Activated T-helper 17 cell treated with anti-CD3 and anti-CD28 coated beads, Interleukin-2, amount 50 U/mL, for 72 hours (primary cell): Measurements from ENCODE around the gene KCNH4. TPM values are rescaled to one million over a fixed set of nuclear protein-coding genes. Genes with fewer than 3 reads are reported as not detected.
A peak's percentile ranks its signal among the peaks of the same experiment; 100 is the strongest.
"Not testable (repeated sequence)": the region's sequence is repeated elsewhere in the genome, so short reads cannot be mapped to it uniquely, and the experiment has no call there.

ENCODE experiments used
- ATAC-seq: fragments of 150-1000 bp; cut with Tn5 transposase; replicated peaks from 2 replicates; pipeline ENCODE4 v1.10.0; 2021; ENCODE audit warnings: mild to moderate bottlenecking, moderate library complexity
- H3K27ac Mint-ChIP-seq: one replicate; pipeline ENCODE4 v1.8.0; 2022; ENCODE audit warnings: mixed read lengths
- H3K27me3 Mint-ChIP-seq: one replicate; pipeline ENCODE4 v1.8.0; 2022; ENCODE audit warnings: mixed read lengths
- H3K36me3 Mint-ChIP-seq: one replicate; pipeline ENCODE4 v1.8.0; 2022; ENCODE audit warnings: low read depth, mild to moderate bottlenecking, mixed read lengths
- H3K4me1 Mint-ChIP-seq: one replicate; pipeline ENCODE4 v1.8.0; 2022; ENCODE audit warnings: mixed read lengths
- H3K4me3 Mint-ChIP-seq: one replicate; pipeline ENCODE4 v1.8.0; 2022; ENCODE audit warnings: mild to moderate bottlenecking, mixed read lengths
- H3K9me3 Mint-ChIP-seq: one replicate; pipeline ENCODE4 v1.8.0; 2022; ENCODE audit warnings: mixed read lengths
- total RNA-seq, 2 donors: library from RNA; stranded (reverse); gene quantifications; one replicate each; pipeline ENCODE4 v1.2.3, GENCODE V29; 2022

Gene KCNH4
- under 1 TPM; 0.95 to 0.99 TPM for total RNA-seq

- Mint-ChIP-seq H3K36me3 (no peaks in the 10 kb centered on the region), H3K27me3 (no peaks in the 10 kb centered on the region), H3K4me3 (peak within 1 kb of the TSS; percentile 85), H3K27ac (no peak within 1 kb of the TSS), H3K4me1 (peaks cover 26% of the 10 kb centered on the region), H3K9me3 (no peaks in the 10 kb centered on the region)
- peak; percentile 60 for ATAC-seq
Measured at GRCh38 chr17:42180922-42181850, at the start of gene KCNH4. Gene KCNH4 (minus strand): TSS chr17:42181142. CDS start chr17:42180945, 197 bp downstream.

- Mint-ChIP-seq H3K9me3 (no peaks in the 10 kb centered on the region), H3K36me3 (peaks cover 93% of the 10 kb centered on the region), H3K4me1 (peaks cover 9% of the 10 kb centered on the region), H3K4me3 (no peak overlapping the region), H3K27ac (peak overlapping the region; percentile 8), H3K27me3 (no peaks in the 10 kb centered on the region)
- ATAC-seq, result peak; percentile 83
Measured at GRCh38 chr17:42230225-42230624, 49.3 kb upstream of the KCNH4 start.

DNA sequence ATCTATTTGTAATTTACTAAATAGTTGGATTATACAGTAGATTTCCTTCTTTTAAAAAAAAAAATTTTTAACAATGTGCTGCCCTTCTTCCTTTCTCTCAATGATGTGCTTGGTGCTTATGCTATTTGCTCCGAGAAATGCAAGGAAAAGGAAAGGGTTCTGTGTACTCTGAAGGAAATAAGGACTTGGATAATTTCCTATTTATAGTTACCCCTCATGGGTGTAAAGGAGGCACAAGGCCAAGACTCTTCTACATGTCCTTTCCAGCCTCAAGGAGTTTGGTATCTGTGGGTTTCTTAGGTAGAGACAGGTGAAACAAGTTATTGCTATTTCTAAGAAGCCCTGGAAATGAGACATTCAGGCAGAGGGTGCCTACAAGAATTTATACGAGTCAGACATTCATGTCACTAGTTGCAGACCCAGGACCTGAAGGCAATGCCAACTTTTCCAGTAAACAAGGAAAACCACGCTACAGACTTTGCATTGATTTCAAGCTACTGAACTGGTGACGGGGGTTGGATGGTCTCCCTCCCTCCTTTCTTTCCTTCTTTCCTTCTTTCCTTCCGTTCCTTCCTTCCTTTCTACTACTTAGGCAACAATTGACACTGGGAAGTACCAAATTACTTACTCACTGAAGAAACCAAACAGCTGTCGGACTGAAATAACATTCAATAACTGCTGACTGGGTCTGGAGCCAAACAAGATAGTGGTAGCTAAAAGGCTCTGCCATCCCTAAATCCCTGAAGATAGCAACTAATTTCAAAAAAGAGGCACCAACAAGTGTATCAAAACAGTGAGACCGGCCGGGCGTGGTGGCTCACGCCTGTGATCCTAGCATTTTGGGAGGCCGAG, 47.1 kb upstream of the KCNH4 start:
- Mint-ChIP-seq H3K27me3 (no peaks in the 10 kb centered on the region), H3K4me3 (peak overlapping the region; percentile 2), H3K27ac (peak overlapping the region; percentile 23), H3K9me3 (no peaks in the 10 kb centered on the region), H3K36me3 (peaks cover 97% of the 10 kb centered on the region), H3K4me1 (peaks cover 6% of the 10 kb centered on the region)
- ATAC-seq, result peak; percentile 16

- Mint-ChIP-seq H3K27me3 (no peaks in the 10 kb centered on the region), H3K9me3 (no peaks in the 10 kb centered on the region), H3K4me1 (peaks cover 11% of the 10 kb centered on the region), H3K27ac (no peak overlapping the region), H3K4me3 (no peak overlapping the region), H3K36me3 (peaks cover 99% of the 10 kb centered on the region)
- no peak for ATAC-seq
Measured at GRCh38 chr17:42225646-42226045, 44.7 kb upstream of the KCNH4 start.

GRCh38 chr17:42224651-42225050, 43.7 kb upstream of the KCNH4 start:
- H3K27me3 Mint-ChIP-seq, result no peaks in the 10 kb centered on the region
- H3K27ac Mint-ChIP-seq, result peak overlapping the region; percentile 59
- peaks cover 11% of the 10 kb centered on the region for H3K4me1 Mint-ChIP-seq
- H3K9me3 Mint-ChIP-seq, result no peaks in the 10 kb centered on the region
- no peak for ATAC-seq
- no peak overlapping the region for H3K4me3 Mint-ChIP-seq
- peaks cover 96% of the 10 kb centered on the region for H3K36me3 Mint-ChIP-seq

DNA sequence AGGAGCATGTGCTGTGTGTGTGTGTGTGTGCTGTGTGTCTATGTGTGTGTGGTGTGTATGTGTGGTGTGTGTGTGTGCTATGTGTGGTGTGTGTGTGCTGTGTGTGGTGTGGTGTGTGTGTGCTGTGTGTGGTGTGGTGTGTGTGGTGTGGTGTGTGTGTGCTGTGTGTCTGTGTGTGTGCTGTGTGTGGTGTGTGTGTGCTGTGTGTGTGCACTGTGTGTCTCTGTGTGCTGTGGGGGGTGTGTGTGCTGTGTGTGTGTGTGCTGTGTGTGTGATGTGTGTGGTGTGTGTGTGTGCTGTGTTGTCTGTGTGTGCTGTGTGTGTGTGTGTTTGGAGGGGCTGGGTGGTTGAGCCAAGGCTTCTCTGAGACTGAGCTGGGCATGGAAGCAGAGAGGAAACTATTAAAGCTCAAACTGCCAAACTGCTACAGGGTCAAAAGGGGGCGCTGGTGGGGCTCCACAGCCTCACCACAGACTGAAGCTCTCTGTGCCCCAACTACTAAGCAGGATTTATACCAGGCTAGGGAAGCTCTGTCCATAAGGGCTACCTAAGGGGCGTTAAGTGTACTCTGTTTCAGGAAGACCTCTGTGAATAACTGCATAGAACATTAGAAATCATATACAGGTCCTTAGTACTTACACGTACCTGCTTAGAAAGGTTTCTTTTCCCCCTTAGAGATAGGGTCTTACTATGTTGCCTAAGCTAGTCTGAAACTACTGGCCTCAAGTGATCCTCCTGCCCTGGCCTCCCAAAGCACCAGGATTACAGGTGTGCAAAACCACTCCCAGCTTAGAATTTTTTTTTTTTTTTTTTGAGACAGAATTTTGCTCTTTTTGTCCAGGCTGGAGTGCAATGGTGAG, 41.2 kb upstream of the KCNH4 start:
- Mint-ChIP-seq H3K36me3 (peaks cover 89% of the 10 kb centered on the region), H3K4me3 (no peak overlapping the region), H3K4me1 (peaks cover 5% of the 10 kb centered on the region), H3K27ac (peak overlapping the region; percentile 84), H3K27me3 (no peaks in the 10 kb centered on the region), H3K9me3 (no peaks in the 10 kb centered on the region)
- ATAC-seq, result peak; percentile 86

DNA sequence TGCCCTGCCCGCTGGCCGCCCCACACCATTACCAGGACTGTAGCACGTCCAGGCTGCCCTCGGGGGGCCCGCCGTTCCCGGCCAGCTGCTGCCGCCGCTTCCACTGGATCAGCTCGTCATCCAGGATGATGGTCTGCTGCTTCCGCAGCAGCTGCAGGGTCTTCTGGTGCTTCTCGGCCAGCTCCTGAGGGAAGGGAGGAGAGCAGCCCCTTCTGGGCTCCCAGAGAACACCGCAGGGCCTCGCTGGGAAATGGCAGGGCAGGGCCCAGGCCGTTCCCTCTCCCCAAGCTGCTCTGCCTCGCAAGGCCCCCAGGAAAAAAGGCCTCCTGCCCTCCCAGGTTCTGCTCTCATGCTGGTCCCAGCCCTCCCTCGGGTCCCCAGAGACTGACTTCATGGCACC, 38.3 kb upstream of the KCNH4 start:
- not testable (repeated sequence) for ATAC-seq, H3K27ac Mint-ChIP-seq, H3K27me3 Mint-ChIP-seq, H3K9me3 Mint-ChIP-seq, H3K4me3 Mint-ChIP-seq, H3K4me1 Mint-ChIP-seq
- H3K36me3 Mint-ChIP-seq, result peaks cover 89% of the 10 kb centered on the region

- no peaks in the 10 kb centered on the region for H3K9me3 Mint-ChIP-seq
- peaks cover 96% of the 10 kb centered on the region for H3K36me3 Mint-ChIP-seq
- no peaks in the 10 kb centered on the region for H3K27me3 Mint-ChIP-seq
- H3K4me3 Mint-ChIP-seq, result no peak overlapping the region
- ATAC-seq, result no peak
- no peak overlapping the region for H3K27ac Mint-ChIP-seq
- no peaks in the 10 kb centered on the region for H3K4me1 Mint-ChIP-seq
Measured at GRCh38 chr17:42214156-42214555, 33.2 kb upstream of the KCNH4 start.

DNA sequence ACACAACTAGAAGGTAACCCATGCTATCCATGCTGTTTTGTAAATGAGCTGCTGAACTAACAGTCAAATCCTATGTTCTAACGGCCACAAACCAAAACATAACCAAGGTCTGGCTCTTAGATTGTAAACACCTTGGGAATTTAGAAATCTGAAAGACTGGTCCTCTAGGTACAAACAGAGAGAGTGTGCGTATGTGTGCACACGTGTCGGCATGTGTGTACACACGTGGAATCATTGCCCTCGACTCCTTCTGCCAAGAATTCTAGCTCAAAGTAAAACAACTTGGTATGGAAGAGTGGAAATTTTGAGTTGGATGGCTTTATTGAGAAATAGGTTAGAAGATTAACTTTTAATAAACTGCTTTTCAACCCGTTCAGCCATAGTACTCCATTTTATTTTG, 31.4 kb upstream of the KCNH4 start:
- H3K27ac Mint-ChIP-seq, result no peak overlapping the region
- H3K36me3 Mint-ChIP-seq, result peaks cover 99% of the 10 kb centered on the region
- H3K27me3 Mint-ChIP-seq, result no peaks in the 10 kb centered on the region
- no peak overlapping the region for H3K4me3 Mint-ChIP-seq
- no peaks in the 10 kb centered on the region for H3K4me1 Mint-ChIP-seq
- H3K9me3 Mint-ChIP-seq, result no peaks in the 10 kb centered on the region
- no peak for ATAC-seq

DNA sequence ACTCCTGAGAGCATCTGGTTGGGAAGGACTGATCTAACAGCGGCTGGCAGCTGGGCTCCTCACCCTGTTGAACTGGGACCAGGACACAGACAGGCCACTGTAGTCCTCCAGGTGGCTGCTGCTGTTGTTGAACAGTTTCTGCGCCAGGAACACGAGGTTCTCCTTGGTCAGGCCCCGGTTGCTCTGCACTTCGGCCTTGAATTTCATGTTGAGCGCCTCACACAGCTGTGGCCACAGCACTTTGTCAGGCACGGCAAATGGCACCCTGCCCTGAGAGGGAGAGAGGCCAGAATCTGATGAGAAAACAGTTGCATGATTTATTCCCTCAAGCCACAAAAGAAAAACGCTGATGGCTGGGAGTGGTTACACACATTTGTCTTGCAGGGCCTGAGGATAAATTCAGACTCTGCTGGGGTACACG, 31.0 kb upstream of the KCNH4 start:
- not testable (repeated sequence) for H3K4me1 Mint-ChIP-seq, H3K4me3 Mint-ChIP-seq, ATAC-seq, H3K27ac Mint-ChIP-seq, H3K27me3 Mint-ChIP-seq, H3K9me3 Mint-ChIP-seq
- peaks cover 99% of the 10 kb centered on the region for H3K36me3 Mint-ChIP-seq

DNA sequence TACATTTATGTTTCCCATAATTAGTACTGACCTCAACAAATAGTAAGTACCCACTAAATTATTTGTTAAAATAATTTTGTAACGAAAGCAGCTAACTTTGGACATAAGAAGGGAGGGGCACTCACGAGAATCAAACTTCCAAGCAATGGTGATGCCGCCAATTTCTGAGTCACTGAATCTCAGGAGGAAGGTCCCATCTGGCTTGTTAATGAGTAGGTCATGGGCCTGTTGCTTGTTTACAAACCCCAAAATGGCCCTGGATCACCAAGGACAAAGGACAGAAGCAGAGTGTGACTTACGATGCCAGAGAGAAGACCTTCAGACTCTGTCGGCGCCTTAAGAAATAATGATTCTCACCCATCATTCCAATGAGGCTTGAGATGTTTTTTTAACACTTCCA, 29.1 kb upstream of the KCNH4 start:
- no peak overlapping the region for H3K27ac Mint-ChIP-seq
- H3K4me3 Mint-ChIP-seq, result no peak overlapping the region
- peaks cover 99% of the 10 kb centered on the region for H3K36me3 Mint-ChIP-seq
- no peaks in the 10 kb centered on the region for H3K4me1 Mint-ChIP-seq
- no peak for ATAC-seq
- H3K9me3 Mint-ChIP-seq, result no peaks in the 10 kb centered on the region
- H3K27me3 Mint-ChIP-seq, result no peaks in the 10 kb centered on the region

GRCh38 chr17:42206153-42206612, 25.2 kb upstream of the KCNH4 start:
- ATAC-seq, H3K4me1 Mint-ChIP-seq, H3K4me3 Mint-ChIP-seq, H3K9me3 Mint-ChIP-seq, H3K27me3 Mint-ChIP-seq: not testable (repeated sequence)
- Mint-ChIP-seq H3K36me3 (peaks cover 100% of the 10 kb centered on the region), H3K27ac (peak overlapping the region; percentile 68)

DNA sequence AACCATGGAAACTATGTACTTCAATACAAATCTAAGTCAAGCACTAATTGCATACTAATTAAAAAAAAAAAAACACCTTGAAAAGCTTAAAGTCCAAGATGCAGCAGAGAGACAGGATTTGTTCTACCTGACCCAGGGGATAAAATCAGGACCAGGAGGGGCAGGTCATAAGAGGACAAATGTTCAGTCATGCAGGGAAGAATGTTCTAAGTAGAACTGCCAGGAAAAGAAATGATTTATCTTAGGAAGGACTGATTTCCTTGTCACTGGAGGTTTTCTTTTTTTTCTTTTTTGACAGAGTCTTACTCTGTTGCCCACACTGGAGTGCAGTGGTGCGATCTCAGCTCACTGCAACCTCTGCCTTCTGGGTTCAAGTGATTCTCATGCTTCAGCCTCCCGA, 22.4 kb upstream of the KCNH4 start:
- H3K4me3 Mint-ChIP-seq, result no peak overlapping the region
- H3K27ac Mint-ChIP-seq, result no peak overlapping the region
- no peaks in the 10 kb centered on the region for H3K9me3 Mint-ChIP-seq
- peaks cover 91% of the 10 kb centered on the region for H3K36me3 Mint-ChIP-seq
- ATAC-seq, result no peak
- no peaks in the 10 kb centered on the region for H3K27me3 Mint-ChIP-seq
- no peaks in the 10 kb centered on the region for H3K4me1 Mint-ChIP-seq

DNA sequence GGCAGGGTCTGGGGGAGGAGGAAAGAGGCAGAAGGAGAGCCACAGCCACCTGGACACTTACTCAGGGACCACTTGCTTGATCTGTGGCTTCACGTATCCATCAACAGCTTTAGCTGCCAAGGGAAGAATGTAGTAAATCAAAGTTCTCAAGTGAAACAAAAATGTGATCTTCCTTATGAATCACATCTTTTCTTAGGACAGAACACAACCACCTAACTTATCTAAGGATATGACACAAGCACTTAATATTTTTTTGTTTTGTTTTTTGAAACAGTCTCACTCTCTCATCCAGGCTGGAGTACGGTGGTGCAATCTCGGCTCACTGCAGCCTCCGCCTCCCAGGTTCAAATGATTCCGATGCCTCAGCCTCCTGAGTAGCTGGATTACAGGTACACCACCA, 21.8 kb upstream of the KCNH4 start:
- Mint-ChIP-seq H3K36me3 (peaks cover 84% of the 10 kb centered on the region), H3K9me3 (no peaks in the 10 kb centered on the region), H3K4me1 (no peaks in the 10 kb centered on the region), H3K4me3 (no peak overlapping the region), H3K27ac (peak overlapping the region; percentile 2), H3K27me3 (no peaks in the 10 kb centered on the region)
- ATAC-seq, result no peak
